Stimulated activated CD8-positive, alpha-beta memory T cell treated with anti-CD3 and anti-CD28 coated beads, Interleukin-7, amount 100 ng/mL, for 48 hours (primary cell): ENCODE results near the gene ARHGAP4.
A peak's percentile ranks its signal among the peaks of the same experiment; 100 is the strongest.

ENCODE experiments used
- DNase-seq, 2 donors: peaks; one replicate each; pipeline ENCODE4 v3.0.0-alpha.2; 2020; ENCODE audit warnings: low read depth in 1 of 2; ENCODE audit errors: extremely low read depth in 1 of 2

ARHGAP4 gene

GRCh38 chrX:153947009-153947769 is 21.1 kb upstream of the ARHGAP4 start:
- DNase-seq = peak in 1 of 2 donors; percentile 55

- DNase-seq = no peak
Observed at GRCh38 chrX:153945956-153946943, 20.2 kb upstream of the ARHGAP4 start.

- DNase-seq = no peak
Observed at GRCh38 chrX:153944800-153945150, 18.7 kb upstream of the ARHGAP4 start.

- no peak for DNase-seq
Observed at GRCh38 chrX:153944140-153944799, 18.2 kb upstream of the ARHGAP4 start, which contains the start of gene RENBP. Gene RENBP, minus strand, starts transcription at chrX:153944643. Its CDS starts 33 bp downstream, at chrX:153944610.

GRCh38 chrX:153941336-153942252 is 15.5 kb upstream of the ARHGAP4 start:
- no peak for DNase-seq

- DNase-seq = no peak
Observed at GRCh38 chrX:153939573-153939972, 13.5 kb upstream of the ARHGAP4 start.

- DNase-seq = no peak
Observed at GRCh38 chrX:153938226-153938786, 12.2 kb upstream of the ARHGAP4 start.

- DNase-seq = no peak
Observed at GRCh38 chrX:153937056-153937455, 11.0 kb upstream of the ARHGAP4 start.

GRCh38 chrX:153935326-153935851 is 9.3 kb upstream of the ARHGAP4 start:
- no peak for DNase-seq

- peak in 1 of 2 donors; percentile 63 for DNase-seq
Observed at GRCh38 chrX:153934762-153935325, 8.8 kb upstream of the ARHGAP4 start, which contains the start of gene NAA10. Gene NAA10, minus strand, starts transcription at chrX:153935037. Its CDS starts 133 bp downstream, at chrX:153934904.

GRCh38 chrX:153934148-153934761 is 8.2 kb upstream of the ARHGAP4 start:
- no peak for DNase-seq

GRCh38 chrX:153933748-153934147 is 7.7 kb upstream of the ARHGAP4 start:
- no peak for DNase-seq

- DNase-seq = no peak
Observed at GRCh38 chrX:153932220-153932915, 6.3 kb upstream of the ARHGAP4 start.

GRCh38 chrX:153931748-153932147 is 5.7 kb upstream of the ARHGAP4 start:
- DNase-seq = no peak

- no peak for DNase-seq
Observed at GRCh38 chrX:153931151-153931550, 5.1 kb upstream of the ARHGAP4 start.

GRCh38 chrX:153930011-153930910 is 4.2 kb upstream of the ARHGAP4 start:
- DNase-seq = no peak

GRCh38 chrX:153929576-153929975 is 3.5 kb upstream of the ARHGAP4 start:
- DNase-seq = no peak
